ENCODE results near the gene MYBL2. TPM values are rescaled to one million over a fixed set of nuclear protein-coding genes. Genes with fewer than 3 reads are reported as not detected.

MYBL2 gene
- total RNA-seq, 1 experiment from 2014 or later: 159 TPM

GRCh38 chr20:43715044-43715443 is 48.1 kb downstream of the MYBL2 start:
- no peak overlapping the region for H4K8ac ChIP-seq (replicated peaks; ENCODE audit: insufficient read length, low read depth, low read length)
- H2BK12ac ChIP-seq (ENCODE audit: insufficient read length, low read depth, low read length): no peak overlapping the region
- no peak for TF ChIP-seq CTCF (conservative IDR thresholded peaks at IDR 0.05)
- no peak overlapping the region for H3K4ac ChIP-seq (ENCODE audit: low read depth, low read length)
- no peak overlapping the region for H2BK5ac ChIP-seq (ENCODE audit: insufficient read length, low read length)
- H2BK120ac ChIP-seq (ENCODE audit: low read depth, low read length, poor library complexity, severe bottlenecking): no peak overlapping the region
- H4K5ac ChIP-seq (ENCODE audit: insufficient read length, low read depth, low read length): no peak overlapping the region
- H3K4me1 ChIP-seq (ENCODE audit: insufficient read depth, low read length): no peaks in the 10 kb centered on the region
- H3K18ac ChIP-seq (ENCODE audit: insufficient read length, low read depth, low read length): no peak overlapping the region
- no peaks in the 10 kb centered on the region for H3K79me2 ChIP-seq (ENCODE audit: insufficient read depth, low read length)
- H4K20me1 ChIP-seq (ENCODE audit: control insufficient read depth, insufficient read depth, insufficient read length): no peaks in the 10 kb centered on the region
- Mint-ChIP-seq H3K9me3 (no peaks in the 10 kb centered on the region; a peak in 1 of 5 replicates), H3K27me3 (ENCODE audit: low read depth) (peaks cover 3% of the 10 kb centered on the region), H3K4me1 (no peaks in the 10 kb centered on the region), H3K36me3 (ENCODE audit: insufficient read depth in 1 of 3, low read depth in 3 of 3) (peaks cover 43 to 77% (median 70%) of the 10 kb centered on the region in 3 experiments), H3K27ac (no peak overlapping the region), H3K4me3 (no peak overlapping the region)
- no peak for DNase-seq
- H3K79me1 ChIP-seq (ENCODE audit: insufficient read depth, low read depth, low read length, poor library complexity, severe bottlenecking): no peaks in the 10 kb centered on the region
- no peak overlapping the region for H3K27ac ChIP-seq (ENCODE audit: insufficient read length, low read depth, low read length)
- no peak overlapping the region for H2BK20ac ChIP-seq (ENCODE audit: low read depth, low read length, poor library complexity, severe bottlenecking)
- no peak overlapping the region for H3K4me2 ChIP-seq (ENCODE audit: insufficient read depth, insufficient read length, low read length)
- WGBS (ENCODE audit: extremely low coverage, insufficient read length, low lambda C conversion rate): no CpG with 5 or more reads among the region's 9 CpGs
- no peak overlapping the region for H3T11ph ChIP-seq (ENCODE audit: low read length)
- no peaks in the 10 kb centered on the region for H3K27me3 ChIP-seq (ENCODE audit: insufficient read depth, low read length)
- H3K14ac ChIP-seq (ENCODE audit: insufficient read depth, low read length): no peak overlapping the region
- H3K23ac ChIP-seq (ENCODE audit: insufficient read length, low read depth, low read length): no peak overlapping the region
- H3K56ac ChIP-seq (ENCODE audit: insufficient read length, low read depth, low read length): no peak overlapping the region
- no peaks in the 10 kb centered on the region for H3K23me2 ChIP-seq (ENCODE audit: insufficient read length, low read depth, low read length, poor library complexity, severe bottlenecking)
- H4K91ac ChIP-seq (ENCODE audit: insufficient read length, low read depth, low read length): no peak overlapping the region
- no peak overlapping the region for H2AFZ ChIP-seq (ENCODE audit: low read length)
- H2BK15ac ChIP-seq (ENCODE audit: low read depth, low read length): no peak overlapping the region
- H2AK5ac ChIP-seq (ENCODE audit: insufficient read length, low read length): no peak overlapping the region
- H3K9me3 ChIP-seq (ENCODE audit: control insufficient read depth, low read depth, low read length): no peaks in the 10 kb centered on the region
- no peak overlapping the region for H3K9ac ChIP-seq (ENCODE audit: extremely low read depth, insufficient read length, low read length)

Data from H9 (cell line).